ENCODE results near the gene CDC40. TPM values are rescaled to one million over a fixed set of nuclear protein-coding genes. Genes with fewer than 3 reads are reported as not detected.
A peak's percentile ranks its signal among the peaks of the same experiment; 100 is the strongest.

CDC40 gene
- total and polyA plus RNA-seq, 9 of the 15 experiments (the other 6 are each of a cell fraction or from before 2014, with no cell fraction given), result 9.7 to 26.3 (median 15.7) TPM

- no peak for TF ChIP-seq HMBOX1 (IDR thresholded peaks at IDR 0.05)
- TF ChIP-seq, protein P1, sequence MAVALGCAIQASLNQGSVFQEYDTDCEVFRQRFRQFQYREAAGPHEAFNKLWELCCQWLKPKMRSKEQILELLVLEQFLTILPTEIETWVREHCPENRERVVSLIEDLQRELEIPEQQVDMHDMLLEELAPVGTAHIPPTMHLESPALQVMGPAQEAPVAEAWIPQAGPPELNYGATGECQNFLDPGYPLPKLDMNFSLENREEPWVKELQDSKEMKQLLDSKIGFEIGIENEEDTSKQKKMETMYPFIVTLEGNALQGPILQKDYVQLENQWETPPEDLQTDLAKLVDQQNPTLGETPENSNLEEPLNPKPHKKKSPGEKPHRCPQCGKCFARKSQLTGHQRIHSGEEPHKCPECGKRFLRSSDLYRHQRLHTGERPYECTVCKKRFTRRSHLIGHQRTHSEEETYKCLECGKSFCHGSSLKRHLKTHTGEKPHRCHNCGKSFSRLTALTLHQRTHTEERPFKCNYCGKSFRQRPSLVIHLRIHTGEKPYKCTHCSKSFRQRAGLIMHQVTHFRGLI (CRISPR knock-in tag; IDR thresholded peaks at IDR 0.05), result peak; percentile 91
- 0 out of 2 replicates have a peak, but pooled peaks have one; percentile 76 for TF ChIP-seq ZNF408 (CRISPR knock-in tag; IDR thresholded peaks at IDR 0.05; ENCODE audit: low read depth)
- TF ChIP-seq ZFPM2 (CRISPR knock-in tag; IDR thresholded peaks at IDR 0.05), result no peak
- no peak for TF ChIP-seq PML (IDR thresholded peaks at IDR 0.05; ENCODE audit: low read length)
- TF ChIP-seq JUN (IDR thresholded peaks at IDR 0.05; ENCODE audit: borderline replicate concordance, low read depth, low read length), result no peak
- no peak for TF ChIP-seq JUN (CRISPR knock-in tag; IDR thresholded peaks at IDR 0.05; ENCODE audit: borderline replicate concordance)
- TF ChIP-seq NR4A1 (CRISPR knock-in tag; IDR thresholded peaks at IDR 0.05), result no peak
- TF ChIP-seq NR4A1 (tag; IDR thresholded peaks at IDR 0.05), result no peak
- TF ChIP-seq TAF15 (IDR thresholded peaks at IDR 0.05; ENCODE audit: low read depth, low read length), result no peak
- no peak for TF ChIP-seq PTRF (tag; IDR thresholded peaks at IDR 0.05)
- TF ChIP-seq, protein P2, sequence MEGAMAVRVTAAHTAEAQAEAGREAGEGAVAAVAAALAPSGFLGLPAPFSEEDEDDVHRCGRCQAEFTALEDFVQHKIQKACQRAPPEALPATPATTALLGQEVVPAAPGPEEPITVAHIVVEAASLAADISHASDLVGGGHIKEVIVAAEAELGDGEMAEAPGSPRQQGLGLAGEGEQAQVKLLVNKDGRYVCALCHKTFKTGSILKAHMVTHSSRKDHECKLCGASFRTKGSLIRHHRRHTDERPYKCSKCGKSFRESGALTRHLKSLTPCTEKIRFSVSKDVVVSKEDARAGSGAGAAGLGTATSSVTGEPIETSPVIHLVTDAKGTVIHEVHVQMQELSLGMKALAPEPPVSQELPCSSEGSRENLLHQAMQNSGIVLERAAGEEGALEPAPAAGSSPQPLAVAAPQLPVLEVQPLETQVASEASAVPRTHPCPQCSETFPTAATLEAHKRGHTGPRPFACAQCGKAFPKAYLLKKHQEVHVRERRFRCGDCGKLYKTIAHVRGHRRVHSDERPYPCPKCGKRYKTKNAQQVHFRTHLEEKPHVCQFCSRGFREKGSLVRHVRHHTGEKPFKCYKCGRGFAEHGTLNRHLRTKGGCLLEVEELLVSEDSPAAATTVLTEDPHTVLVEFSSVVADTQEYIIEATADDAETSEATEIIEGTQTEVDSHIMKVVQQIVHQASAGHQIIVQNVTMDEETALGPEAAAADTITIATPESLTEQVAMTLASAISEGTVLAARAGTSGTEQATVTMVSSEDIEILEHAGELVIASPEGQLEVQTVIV (CRISPR knock-in tag; IDR thresholded peaks at IDR 0.05; ENCODE audit: borderline replicate concordance), result 0 out of 2 replicates have a peak, but pooled peaks have one; percentile 56
- no peak for TF ChIP-seq ATF6 (CRISPR knock-in tag; IDR thresholded peaks at IDR 0.05)
- TF ChIP-seq, protein P3, sequence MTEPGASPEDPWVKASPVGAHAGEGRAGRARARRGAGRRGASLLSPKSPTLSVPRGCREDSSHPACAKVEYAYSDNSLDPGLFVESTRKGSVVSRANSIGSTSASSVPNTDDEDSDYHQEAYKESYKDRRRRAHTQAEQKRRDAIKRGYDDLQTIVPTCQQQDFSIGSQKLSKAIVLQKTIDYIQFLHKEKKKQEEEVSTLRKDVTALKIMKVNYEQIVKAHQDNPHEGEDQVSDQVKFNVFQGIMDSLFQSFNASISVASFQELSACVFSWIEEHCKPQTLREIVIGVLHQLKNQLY (CRISPR knock-in tag; conservative IDR thresholded peaks at IDR 0.05), result no peak
- TF ChIP-seq EZH2 (IDR thresholded peaks at IDR 0.05; ENCODE audit: borderline replicate concordance, low read depth, low read length), result no peak
- peak; percentile 91; the same call in 1 of the 2 replicates for TF ChIP-seq MTF1 (CRISPR knock-in tag; IDR thresholded peaks at IDR 0.05; ENCODE audit: borderline replicate concordance)
- TF ChIP-seq ZNF197 (CRISPR knock-in tag; IDR thresholded peaks at IDR 0.05; ENCODE audit: low read depth), result no peak
- no peak for TF ChIP-seq ZBTB34 (CRISPR knock-in tag; IDR thresholded peaks at IDR 0.05)
Observed at GRCh38 chr6:110198561-110198960, 18.3 kb downstream of the CDC40 start (continued).
